Measurements from ENCODE around the gene RASGRP3.

- no peak for TF ChIP-seq ZBTB7A (IDR thresholded peaks at IDR 0.05; ENCODE audit: low read depth)
- TF ChIP-seq, protein P1, sequence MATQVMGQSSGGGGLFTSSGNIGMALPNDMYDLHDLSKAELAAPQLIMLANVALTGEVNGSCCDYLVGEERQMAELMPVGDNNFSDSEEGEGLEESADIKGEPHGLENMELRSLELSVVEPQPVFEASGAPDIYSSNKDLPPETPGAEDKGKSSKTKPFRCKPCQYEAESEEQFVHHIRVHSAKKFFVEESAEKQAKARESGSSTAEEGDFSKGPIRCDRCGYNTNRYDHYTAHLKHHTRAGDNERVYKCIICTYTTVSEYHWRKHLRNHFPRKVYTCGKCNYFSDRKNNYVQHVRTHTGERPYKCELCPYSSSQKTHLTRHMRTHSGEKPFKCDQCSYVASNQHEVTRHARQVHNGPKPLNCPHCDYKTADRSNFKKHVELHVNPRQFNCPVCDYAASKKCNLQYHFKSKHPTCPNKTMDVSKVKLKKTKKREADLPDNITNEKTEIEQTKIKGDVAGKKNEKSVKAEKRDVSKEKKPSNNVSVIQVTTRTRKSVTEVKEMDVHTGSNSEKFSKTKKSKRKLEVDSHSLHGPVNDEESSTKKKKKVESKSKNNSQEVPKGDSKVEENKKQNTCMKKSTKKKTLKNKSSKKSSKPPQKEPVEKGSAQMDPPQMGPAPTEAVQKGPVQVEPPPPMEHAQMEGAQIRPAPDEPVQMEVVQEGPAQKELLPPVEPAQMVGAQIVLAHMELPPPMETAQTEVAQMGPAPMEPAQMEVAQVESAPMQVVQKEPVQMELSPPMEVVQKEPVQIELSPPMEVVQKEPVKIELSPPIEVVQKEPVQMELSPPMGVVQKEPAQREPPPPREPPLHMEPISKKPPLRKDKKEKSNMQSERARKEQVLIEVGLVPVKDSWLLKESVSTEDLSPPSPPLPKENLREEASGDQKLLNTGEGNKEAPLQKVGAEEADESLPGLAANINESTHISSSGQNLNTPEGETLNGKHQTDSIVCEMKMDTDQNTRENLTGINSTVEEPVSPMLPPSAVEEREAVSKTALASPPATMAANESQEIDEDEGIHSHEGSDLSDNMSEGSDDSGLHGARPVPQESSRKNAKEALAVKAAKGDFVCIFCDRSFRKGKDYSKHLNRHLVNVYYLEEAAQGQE (IDR thresholded peaks at IDR 0.05; ENCODE audit: low read depth) = no peak
- no peak for TF ChIP-seq EGR1 (IDR thresholded peaks at IDR 0.05)
- TF ChIP-seq EP300 (IDR thresholded peaks at IDR 0.05; ENCODE audit: borderline replicate concordance) = no peak
- TF ChIP-seq CEBPB (IDR thresholded peaks at IDR 0.05) = no peak
- TF ChIP-seq, protein P2, sequence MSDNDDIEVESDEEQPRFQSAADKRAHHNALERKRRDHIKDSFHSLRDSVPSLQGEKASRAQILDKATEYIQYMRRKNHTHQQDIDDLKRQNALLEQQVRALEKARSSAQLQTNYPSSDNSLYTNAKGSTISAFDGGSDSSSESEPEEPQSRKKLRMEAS (IDR thresholded peaks at IDR 0.05) = no peak
- no peak for TF ChIP-seq YY1 (IDR thresholded peaks at IDR 0.05; ENCODE audit: low read depth)
- no peak for TF ChIP-seq TCF12 (IDR thresholded peaks at IDR 0.05; ENCODE audit: low read depth)
- no peak for TF ChIP-seq CREB1 (IDR thresholded peaks at IDR 0.05; ENCODE audit: low read depth)
- TF ChIP-seq, protein P3, sequence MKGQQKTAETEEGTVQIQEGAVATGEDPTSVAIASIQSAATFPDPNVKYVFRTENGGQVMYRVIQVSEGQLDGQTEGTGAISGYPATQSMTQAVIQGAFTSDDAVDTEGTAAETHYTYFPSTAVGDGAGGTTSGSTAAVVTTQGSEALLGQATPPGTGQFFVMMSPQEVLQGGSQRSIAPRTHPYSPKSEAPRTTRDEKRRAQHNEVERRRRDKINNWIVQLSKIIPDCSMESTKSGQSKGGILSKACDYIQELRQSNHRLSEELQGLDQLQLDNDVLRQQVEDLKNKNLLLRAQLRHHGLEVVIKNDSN (IDR thresholded peaks at IDR 0.05) = no peak
- TF ChIP-seq TAF1 (IDR thresholded peaks at IDR 0.05; ENCODE audit: low read depth) = no peak
- no peak for TF ChIP-seq FOXM1 (IDR thresholded peaks at IDR 0.05; ENCODE audit: borderline replicate concordance, low read depth)
Observed at GRCh38 chr2:33444967-33445366, 31.5 kb upstream of the RASGRP3 start.

Data from Ishikawa (cell line).